ENCODE measurements around the gene EDAR. TPM values are rescaled to one million over a fixed set of nuclear protein-coding genes. Genes with fewer than 3 reads are reported as not detected.

Gene EDAR
- total and polyA plus RNA-seq, 2 of the 4 experiments (the other 2 are of a cell fraction), result not detected

DNA sequence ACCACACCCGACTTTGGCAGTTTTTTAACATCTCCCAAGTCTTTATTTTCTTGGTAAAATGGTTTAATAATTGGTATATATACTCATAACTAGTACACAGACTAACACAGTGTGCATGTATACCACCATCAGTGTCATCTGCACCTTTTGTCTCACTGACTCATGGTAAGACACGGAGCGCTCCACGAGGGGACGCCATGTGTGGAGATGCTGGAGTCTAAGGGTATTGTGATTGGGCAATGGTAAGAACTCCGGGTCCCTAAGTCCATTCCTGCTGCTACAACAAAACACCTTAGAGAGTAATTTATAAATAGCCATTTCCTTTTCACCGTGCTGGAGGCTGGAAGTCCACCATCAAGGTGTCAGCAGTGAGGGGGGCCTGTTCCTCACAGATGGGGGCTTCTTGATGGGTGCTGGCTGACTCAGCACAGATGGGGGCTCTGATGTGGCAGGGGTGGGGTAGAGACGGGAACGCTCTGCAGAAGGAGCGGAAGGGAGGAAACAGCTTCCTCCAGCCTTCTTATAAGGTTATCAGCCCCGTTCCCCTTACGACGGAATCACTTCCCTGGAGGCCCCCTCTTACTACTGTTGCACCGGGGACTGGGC lies 42.0 kb upstream of the EDAR start:
- no peak overlapping the region for H2BK20ac ChIP-seq (ENCODE audit: low read depth, low read length)
- H3K14ac ChIP-seq (replicated peaks; ENCODE audit: low read depth, low read length), result no peak overlapping the region
- H2BK5ac ChIP-seq (ENCODE audit: low read depth, low read length, poor library complexity, severe bottlenecking), result no peak overlapping the region
- H3K79me1 ChIP-seq (ENCODE audit: low read depth in 1 of 2, low read length in 2 of 2), result no peaks in the 10 kb centered on the region
- no peak overlapping the region for H4K5ac ChIP-seq (ENCODE audit: low read depth, low read length)
- peak overlapping the region; percentile 94; the same call in 1 of the 2 replicates for H3K4me2 ChIP-seq (ENCODE audit: low read depth, low read length)
- no peak overlapping the region for H3K23ac ChIP-seq (ENCODE audit: low read depth, low read length)
- H3K9ac ChIP-seq (ENCODE audit: low read depth, low read length), result no peak overlapping the region
- H3K36me3 ChIP-seq (ENCODE audit: control insufficient read depth, insufficient read depth, low read length), result no peaks in the 10 kb centered on the region
- POLR2A ChIA-PET (ENCODE audit: unreplicated experiment), result no interaction called here
- H2AK5ac ChIP-seq (ENCODE audit: low read depth, low read length), result no peak overlapping the region
- peaks cover 62% of the 10 kb centered on the region for H3K27me3 ChIP-seq (ENCODE audit: control insufficient read depth, insufficient read depth, low read length)
- H4K8ac ChIP-seq (ENCODE audit: low read depth in 2 of 2, low read length in 2 of 2), result no peak overlapping the region
- CTCF ChIA-PET, result no interaction called here
- H2AFZ ChIP-seq (replicated peaks; ENCODE audit: low read length, poor library complexity), result peak overlapping the region; percentile 50
- H3K9me3 ChIP-seq (ENCODE audit: control insufficient read depth, insufficient read depth, low read length), result no peaks in the 10 kb centered on the region
- H3K4me1 ChIP-seq (ENCODE audit: control insufficient read depth, insufficient read depth, low read length), result no peaks in the 10 kb centered on the region
- no peak for TF ChIP-seq MXI1 (IDR thresholded peaks at IDR 0.05; ENCODE audit: borderline replicate concordance, low read depth, low read length)
- no peak for TF ChIP-seq RFX5 (IDR thresholded peaks at IDR 0.05; ENCODE audit: low read depth, low read length)
- TF ChIP-seq MAFK (IDR thresholded peaks at IDR 0.05; ENCODE audit: low read depth, low read length), result no peak
- no peak overlapping the region for H2AK9ac ChIP-seq (replicated peaks; ENCODE audit: low read depth, low read length, poor library complexity)
- DNase-seq (no peak), ATAC-seq (ENCODE audit: low read depth) (no peak)
- in situ Hi-C loops (cut with MboI; ENCODE audit: low sequenced_read_pairs), result no loop called here
- H4K20me1 ChIP-seq (ENCODE audit: insufficient read depth, low read length), result no peaks in the 10 kb centered on the region
- no peak overlapping the region; the same call in 1 of the 2 replicates for H3K4me3 ChIP-seq (ENCODE audit: insufficient read depth, low read depth, low read length)
- H3K27ac ChIP-seq (ENCODE audit: insufficient read depth, low read length), result no peak overlapping the region
- dilution Hi-C loops (cut with HindIII; ENCODE audit: low sequenced_read_pairs, unreplicated experiment), result no loop called here
- H3K4ac ChIP-seq (ENCODE audit: low read depth, low read length), result no peak overlapping the region
- no peak overlapping the region for H2BK120ac ChIP-seq (ENCODE audit: low read depth, low read length)
- no peak overlapping the region for H2BK15ac ChIP-seq (ENCODE audit: low read depth, low read length)
- 0% methylated on average over 1 of the region's 14 CpGs; no CpG with 5 or more reads in 1 of the 2 experiments for WGBS, 2 experiments (ENCODE audit: extremely low coverage in 2 of 2, insufficient read length in 1 of 2)
- no TSS peak for BruUV-seq (replicated peaks)
- intact Hi-C loops (cut with micrococcal nuclease), result no loop called here
- no peaks in the 10 kb centered on the region for H3K9me1 ChIP-seq (ENCODE audit: insufficient read depth, low read length)
- H3K56ac ChIP-seq (ENCODE audit: extremely low read depth, insufficient read depth, low read length), result no peak overlapping the region
- no peak overlapping the region for H3K18ac ChIP-seq (ENCODE audit: low read depth, low read length)
- no peak overlapping the region for H4K91ac ChIP-seq (ENCODE audit: insufficient read depth, low read depth, low read length)

All from IMR-90 (cell line).